NCI-H526 treated with DMSO at 0.1 percent for 48 hours (cell line): ENCODE results near the gene ITGB6.
"Not testable (repeated sequence)": the region's sequence is repeated elsewhere in the genome, so short reads cannot be mapped to it uniquely, and the experiment has no call there.

Experiments
- DNase-seq: peaks from one replicate; lab custom pipeline; 2025; lab: John Stamatoyannopoulos, UW

The ITGB6 gene

GRCh38 chr2:160181146-160181836 is 18.8 kb downstream of the ITGB6 start:
- peak; percentile 11 for DNase-seq

DNA sequence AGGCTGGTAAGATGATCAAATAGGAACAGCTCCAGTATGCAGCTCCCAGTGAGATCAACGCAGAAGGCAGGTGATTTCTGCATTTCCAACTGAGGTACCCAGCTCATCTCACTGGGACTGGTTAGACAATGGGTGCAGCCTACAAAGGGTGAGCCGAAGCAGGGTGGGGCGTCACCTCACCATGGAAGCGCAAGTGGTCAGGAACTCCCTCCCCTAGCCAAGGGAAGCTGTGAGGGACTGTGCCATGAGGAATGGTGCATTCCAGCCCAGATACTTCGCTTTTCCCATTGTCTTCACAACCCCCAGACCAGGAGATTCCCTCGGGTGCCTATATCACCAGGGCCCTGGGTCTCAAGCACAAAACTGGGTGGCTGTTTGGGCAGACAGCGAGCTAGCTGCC is 19.4 kb downstream of the ITGB6 start:
- not testable (repeated sequence) for DNase-seq

DNA sequence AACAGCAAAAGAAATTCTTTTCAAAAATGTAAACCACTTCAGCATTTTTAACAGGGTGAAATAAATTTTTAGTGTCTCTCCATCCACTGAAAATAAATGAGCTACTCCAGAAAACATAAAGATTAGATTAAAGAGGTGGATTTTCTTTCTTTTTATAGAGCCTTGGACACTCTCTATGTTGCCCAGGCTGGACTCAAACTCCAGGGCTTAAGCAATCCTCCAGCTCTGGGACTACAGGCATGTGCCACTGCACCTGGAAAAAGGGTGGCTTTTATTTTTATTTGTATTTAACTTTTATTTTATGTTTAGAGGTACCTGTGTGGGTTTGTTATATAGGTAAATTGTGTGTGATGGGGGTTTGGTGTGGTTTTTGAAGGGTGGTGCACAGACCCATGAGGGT is 19.9 kb downstream of the ITGB6 start:
- no peak for DNase-seq

DNA sequence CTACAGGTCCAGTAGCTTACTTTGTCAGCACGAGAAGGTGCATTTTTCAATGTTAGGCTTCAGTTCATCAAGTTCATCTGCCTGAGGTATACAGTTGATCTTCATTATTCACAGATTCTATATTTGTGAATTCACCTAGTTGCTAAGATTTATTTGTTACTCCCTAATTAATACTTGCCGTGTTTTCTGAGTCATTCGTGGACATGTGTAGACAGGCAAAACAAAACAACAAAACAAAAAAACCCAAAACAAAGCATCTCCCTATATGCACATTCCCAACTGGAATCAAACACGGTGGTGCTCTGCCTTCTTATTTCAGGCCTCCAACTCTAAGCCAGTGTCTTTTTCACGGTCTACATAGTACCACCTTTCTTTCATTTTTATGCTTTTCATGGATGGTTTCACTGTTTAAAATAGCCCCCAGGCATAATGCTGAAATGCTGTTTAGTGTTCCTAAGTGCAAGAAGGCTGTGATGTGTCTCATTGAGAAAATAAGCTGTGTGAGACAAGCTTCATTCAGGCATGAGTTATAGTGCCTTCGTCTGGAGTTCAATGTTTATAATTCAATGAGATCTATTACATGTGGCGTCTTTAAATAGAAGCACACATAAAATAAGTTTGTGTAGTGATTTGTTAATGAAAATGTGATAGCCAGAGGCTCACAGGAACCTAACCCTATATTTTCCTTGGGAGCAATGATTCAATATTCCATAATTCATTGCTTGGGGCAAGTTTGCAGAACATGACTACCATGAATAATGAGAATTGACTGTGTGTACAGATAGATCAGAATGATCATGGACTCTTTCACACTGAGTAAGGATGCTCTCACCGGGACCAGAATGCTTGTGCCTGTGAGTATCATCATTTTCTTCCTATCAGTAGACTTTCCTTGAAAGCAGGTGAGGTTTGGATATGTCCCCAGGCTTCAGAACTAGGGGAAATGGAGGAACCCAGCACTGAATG is 24.6 kb downstream of the ITGB6 start:
- no peak for DNase-seq

DNA sequence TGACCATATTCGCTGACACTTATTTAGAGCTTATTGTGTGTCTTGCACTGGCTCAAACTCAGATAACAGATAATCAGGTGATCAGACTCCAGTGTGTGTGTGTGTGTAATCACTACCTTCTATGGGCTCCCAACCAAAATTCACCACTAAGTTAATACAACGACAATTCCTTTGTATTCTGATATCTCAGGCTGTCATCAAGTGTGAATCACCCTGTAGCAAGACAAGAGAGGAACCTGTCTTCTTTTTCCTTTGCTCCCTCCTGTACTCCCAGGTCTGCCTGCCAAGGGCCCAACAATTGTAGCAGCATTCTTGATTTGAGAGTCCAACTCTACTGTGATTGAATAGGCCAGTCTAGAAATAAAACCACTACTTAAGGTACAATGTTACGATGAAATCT is 25.8 kb downstream of the ITGB6 start:
- DNase-seq = no peak

DNA sequence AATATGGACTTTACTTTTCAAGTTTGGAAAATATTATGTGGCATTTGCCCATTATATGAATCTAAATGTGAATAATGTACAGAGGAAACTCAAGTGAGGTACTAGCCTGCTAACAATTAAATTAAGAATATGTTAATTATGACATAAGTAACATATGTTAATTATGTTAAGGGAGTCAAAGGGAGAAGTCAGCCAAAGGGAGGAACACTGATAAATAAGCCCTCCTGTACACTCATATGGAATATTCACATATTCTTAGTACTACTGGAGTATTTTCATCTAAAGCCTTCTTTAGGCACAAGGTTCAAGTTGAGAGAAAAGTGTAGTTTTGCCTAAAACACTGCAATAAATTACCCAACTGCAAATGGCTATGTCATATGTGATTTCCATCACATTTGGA is 30.1 kb downstream of the ITGB6 start:
- no peak for DNase-seq

GRCh38 chr2:160169471-160169870 is 30.6 kb downstream of the ITGB6 start:
- DNase-seq = no peak

GRCh38 chr2:160168878-160169277 is 31.2 kb downstream of the ITGB6 start:
- no peak for DNase-seq

DNA sequence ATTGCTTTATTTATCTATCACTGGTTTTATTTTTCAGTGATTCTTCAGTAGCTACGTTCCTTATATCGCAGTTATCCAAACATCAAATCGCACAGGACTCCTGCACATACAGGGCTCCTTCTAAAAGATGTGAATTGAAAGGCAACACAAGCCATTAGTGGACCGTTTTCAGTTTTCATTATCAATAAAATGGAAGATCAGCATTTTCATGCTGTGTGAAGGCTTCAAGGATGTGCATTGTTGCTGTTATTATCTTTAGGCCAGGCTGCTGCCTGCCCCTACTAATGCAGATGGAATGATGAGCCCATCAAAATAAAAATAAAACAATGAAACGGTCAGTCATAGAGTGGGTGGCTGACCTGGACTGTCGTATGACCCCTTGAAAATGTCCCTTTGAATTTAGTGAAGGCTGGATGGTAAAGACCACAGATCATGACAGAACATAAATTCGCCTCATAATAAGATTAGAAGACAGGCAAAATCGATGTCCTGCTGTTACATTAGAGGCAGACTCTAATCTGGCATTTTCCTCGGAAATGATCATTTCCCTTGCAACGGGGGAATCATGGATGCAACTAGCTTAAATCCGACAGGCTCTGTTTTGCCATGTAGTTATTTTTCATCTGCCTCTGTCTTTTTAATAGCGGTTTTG is 32.9 kb downstream of the ITGB6 start:
- DNase-seq = no peak

DNA sequence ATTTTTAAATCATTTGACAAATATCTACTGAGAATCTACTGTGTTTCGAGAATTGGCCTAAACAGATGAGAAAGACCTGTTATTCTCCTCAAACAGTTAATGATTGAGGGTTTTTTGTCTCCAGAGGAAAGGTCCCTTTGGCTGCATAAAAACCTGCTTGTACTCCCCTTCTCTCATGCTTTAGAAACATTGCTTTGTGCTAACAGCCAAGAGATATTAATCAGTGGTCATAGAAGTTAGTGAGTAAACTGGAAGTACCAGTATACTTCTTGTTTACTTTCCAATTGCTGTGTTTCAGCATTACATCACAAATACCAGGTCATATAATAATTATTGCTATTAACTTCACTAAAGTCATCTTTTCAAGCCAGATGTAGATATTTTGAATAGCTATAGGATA is 34.1 kb downstream of the ITGB6 start:
- no peak for DNase-seq

DNA sequence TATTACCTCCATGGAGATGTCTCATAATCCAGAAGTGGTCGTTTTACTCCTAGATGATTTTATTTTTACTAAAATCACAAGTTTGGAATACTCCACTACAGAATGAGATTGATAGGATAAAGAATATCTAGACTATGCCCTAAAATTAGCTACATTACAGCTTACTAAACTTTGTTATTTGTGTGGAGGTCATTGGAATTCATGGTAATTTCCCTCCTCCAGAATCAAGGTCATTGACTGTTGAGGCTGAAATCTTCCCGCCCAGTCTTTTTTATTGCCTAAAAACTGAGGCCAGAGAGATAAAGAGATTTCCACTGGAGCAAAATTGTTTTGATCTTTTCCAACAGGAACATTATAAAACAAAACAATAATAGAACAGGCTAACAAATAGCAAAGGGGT is 35.0 kb downstream of the ITGB6 start:
- DNase-seq = no peak

GRCh38 chr2:160157861-160158829 is 41.9 kb downstream of the ITGB6 start:
- DNase-seq = peak; percentile 30

- no peak for DNase-seq
These were observed 43.4 kb downstream of the ITGB6 start for GRCh38 chr2:160156665-160157064.

DNA sequence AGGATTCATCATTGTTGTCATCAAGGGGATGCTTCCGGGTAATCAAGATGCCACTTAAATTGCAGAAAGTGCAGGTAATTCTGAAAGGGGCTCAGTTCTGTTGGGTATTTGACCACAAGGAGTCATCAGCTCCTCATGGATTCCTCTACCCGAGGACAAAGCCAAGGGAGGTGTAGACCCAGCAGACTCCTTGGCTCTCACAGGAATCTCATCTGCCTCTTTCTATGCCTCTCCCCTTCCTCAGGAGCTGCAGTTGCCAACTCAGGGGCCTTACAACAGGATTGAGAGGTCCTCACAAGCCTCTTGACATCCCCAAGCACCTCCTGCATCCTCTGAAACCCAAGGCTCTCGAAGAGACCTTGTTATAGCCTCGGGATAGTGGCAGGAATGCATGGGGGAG is 44.0 kb downstream of the ITGB6 start:
- no peak for DNase-seq

GRCh38 chr2:160148419-160148818 is 51.7 kb downstream of the ITGB6 start:
- DNase-seq = not testable (repeated sequence)

DNA sequence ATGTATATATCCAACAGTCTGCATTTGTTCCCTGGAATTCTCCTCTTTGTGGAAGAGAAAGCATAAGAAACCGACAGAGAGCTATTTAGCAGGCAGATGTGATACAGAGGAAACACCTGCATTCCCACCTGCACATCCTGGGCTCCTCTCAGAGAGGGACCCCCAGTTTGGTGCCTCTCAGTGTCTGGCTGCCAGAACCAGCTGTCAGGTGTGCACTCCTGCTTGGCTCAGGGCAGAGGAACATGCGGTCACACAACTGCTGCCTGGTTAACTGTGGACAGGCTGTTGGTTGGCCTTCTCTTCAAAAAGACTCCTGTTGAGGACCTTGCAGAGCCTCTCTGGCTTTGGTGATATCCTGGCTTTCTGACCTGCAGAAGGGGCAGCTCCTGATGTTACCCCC is 54.6 kb downstream of the ITGB6 start:
- no peak for DNase-seq

DNA sequence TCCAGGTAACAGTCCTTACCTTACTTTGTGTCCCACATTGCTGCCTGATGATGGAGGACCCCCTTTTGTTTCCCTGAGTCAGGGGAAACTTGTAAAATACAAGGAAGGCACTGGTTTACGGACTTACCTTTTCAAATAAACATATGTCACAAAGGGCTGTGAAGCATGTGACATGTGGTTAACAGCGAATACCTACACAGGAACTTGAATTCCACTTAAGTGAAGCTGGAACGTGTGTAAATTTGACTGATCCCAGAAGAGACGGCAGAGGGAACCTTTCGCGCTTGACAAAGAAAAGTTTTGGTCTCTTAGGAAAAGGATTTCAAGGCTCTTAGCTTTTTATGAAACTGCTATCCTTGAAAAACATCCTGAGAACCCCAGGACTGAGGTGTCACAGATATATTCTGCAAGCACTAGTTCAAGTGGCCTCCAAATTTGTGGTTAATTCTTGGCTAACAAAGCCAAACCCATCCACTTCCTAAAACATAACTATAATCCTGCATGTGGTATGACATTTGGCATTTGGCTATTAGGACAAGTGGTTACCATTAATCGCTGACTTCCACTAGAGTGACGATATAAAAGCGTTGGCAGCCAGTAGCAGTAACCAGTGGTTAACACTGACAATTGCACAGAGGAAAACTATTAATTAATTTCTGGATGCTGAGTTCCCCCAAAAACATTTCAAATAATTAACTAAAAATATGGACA is 55.6 kb downstream of the ITGB6 start:
- no peak for DNase-seq

- no peak for DNase-seq
These were observed 57.6 kb downstream of the ITGB6 start for GRCh38 chr2:160142472-160142871.

GRCh38 chr2:160141912-160142311 is 58.2 kb downstream of the ITGB6 start:
- no peak for DNase-seq

GRCh38 chr2:160141419-160141818 is 58.7 kb downstream of the ITGB6 start:
- DNase-seq = no peak

GRCh38 chr2:160140471-160140870 is 59.6 kb downstream of the ITGB6 start:
- no peak for DNase-seq
